Stimulated activated CD4-positive, alpha-beta T cell treated with anti-CD3 and anti-CD28 coated beads, Interleukin-12 subunit alpha, Interleukin-12 subunit beta, amount 100 ng/mL, for 24 hours (primary cell): ENCODE results near the gene ATP13A4.

Experiments used
- DNase-seq, 2 experiments: peaks; one replicate each; pipeline ENCODE4 v3.0.0-alpha.2; 2020; ENCODE audit warnings: low read depth in 2 of 2

Gene ATP13A4, protein sequence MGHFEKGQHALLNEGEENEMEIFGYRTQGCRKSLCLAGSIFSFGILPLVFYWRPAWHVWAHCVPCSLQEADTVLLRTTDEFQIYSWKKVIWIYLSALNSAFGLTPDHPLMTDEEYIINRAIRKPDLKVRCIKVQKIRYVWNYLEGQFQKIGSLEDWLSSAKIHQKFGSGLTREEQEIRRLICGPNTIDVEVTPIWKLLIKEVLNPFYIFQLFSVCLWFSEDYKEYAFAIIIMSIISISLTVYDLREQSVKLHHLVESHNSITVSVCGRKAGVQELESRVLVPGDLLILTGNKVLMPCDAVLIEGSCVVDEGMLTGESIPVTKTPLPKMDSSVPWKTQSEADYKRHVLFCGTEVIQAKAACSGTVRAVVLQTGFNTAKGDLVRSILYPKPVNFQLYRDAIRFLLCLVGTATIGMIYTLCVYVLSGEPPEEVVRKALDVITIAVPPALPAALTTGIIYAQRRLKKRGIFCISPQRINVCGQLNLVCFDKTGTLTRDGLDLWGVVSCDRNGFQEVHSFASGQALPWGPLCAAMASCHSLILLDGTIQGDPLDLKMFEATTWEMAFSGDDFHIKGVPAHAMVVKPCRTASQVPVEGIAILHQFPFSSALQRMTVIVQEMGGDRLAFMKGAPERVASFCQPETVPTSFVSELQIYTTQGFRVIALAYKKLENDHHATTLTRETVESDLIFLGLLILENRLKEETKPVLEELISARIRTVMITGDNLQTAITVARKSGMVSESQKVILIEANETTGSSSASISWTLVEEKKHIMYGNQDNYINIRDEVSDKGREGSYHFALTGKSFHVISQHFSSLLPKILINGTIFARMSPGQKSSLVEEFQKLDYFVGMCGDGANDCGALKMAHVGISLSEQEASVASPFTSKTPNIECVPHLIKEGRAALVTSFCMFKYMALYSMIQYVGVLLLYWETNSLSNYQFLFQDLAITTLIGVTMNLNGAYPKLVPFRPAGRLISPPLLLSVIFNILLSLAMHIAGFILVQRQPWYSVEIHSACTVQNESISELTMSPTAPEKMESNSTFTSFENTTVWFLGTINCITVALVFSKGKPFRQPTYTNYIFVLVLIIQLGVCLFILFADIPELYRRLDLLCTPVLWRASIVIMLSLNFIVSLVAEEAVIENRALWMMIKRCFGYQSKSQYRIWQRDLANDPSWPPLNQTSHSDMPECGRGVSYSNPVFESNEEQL

DNA sequence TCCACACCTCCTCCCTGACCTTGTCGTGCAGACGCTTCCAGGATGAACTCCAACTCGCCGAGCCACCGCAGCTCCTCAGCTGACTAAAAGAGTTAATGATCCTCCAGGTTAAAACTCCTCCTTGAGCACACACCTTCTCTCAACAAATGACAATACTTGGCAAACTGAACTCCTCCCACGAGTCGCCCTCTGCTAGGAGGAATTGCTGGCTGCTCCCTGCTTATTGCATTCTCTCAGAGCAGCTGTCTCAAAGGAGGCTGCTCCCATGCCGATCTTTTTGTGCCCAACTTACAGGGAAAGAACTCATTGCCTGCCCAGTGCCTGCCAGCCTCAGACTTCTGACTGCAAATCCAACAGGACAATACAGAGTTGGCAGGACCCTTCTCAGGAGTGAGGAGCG lies at the start of gene ATP13A4:
Gene ATP13A4, minus strand, starts transcription at position 85 of the 400 bp plus-strand sequence. CDS start 96 bp downstream, outside the sequence.
- no peak for DNase-seq

DNA sequence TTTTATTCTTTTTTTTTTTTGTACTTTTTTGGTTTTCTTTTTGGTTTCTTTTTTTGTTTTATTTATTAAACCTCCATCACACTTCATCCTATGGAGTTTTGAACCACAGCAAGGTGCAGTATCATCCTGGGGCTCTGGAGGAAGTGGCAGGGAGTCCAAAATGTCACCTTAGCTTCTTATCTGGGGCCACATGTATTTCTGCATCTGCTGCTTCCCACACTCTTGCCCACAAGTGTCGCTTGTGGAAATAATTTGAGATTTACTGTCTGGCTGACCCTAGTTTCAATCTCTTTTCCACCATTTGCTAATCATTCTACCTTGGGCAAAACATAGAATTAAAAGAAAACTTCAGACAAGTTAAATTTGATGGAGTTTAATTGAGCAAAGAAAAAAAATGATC lies 44.7 kb upstream of the ATP13A4 start:
- no peak for DNase-seq

DNA sequence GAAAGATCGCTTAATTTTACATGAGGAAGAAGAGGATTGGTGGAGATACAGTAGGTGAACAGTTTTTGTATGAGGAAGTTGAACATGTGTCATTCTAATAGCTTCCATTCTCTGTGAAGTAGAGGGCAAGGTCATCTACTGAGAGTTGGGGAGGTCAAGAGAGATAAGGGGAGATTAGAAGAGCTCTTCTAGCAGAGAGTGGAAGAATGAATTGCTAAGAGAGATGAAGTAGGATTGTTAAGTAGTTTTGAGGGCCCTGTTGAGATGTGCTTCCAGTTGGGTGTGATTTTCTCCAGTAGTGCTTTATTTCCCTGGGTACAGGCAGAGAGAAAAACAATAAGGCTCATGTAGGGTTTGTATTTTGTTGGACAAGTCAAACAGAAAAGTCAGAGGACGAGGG lies 43.5 kb upstream of the ATP13A4 start:
- DNase-seq: no peak

DNA sequence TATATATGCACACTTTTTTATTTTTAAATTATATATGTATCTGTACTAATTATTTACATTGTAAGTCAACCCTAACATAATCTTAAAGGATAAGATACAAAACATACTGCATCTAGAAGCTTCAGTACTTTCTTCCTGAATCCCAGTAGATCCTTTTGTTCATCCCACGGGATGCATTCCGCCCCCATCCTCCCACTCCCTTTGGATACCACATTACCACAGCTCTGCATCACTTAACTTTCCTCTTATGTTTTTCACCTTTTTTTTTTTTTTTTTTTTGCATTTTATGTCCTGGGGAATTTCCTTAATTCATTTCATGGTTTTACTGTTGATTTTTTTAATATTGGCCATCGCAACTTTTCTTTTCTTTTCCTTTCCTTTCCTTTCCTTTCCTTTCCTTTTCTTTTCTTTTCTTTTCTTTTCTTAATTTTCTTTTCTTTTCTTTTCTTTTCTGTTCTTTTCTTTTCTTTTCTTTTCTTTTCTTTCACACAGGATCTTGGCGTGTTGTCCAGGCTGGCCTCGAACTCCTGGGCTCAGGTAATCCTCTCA lies 41.3 kb upstream of the ATP13A4 start:
- DNase-seq: no peak

DNA sequence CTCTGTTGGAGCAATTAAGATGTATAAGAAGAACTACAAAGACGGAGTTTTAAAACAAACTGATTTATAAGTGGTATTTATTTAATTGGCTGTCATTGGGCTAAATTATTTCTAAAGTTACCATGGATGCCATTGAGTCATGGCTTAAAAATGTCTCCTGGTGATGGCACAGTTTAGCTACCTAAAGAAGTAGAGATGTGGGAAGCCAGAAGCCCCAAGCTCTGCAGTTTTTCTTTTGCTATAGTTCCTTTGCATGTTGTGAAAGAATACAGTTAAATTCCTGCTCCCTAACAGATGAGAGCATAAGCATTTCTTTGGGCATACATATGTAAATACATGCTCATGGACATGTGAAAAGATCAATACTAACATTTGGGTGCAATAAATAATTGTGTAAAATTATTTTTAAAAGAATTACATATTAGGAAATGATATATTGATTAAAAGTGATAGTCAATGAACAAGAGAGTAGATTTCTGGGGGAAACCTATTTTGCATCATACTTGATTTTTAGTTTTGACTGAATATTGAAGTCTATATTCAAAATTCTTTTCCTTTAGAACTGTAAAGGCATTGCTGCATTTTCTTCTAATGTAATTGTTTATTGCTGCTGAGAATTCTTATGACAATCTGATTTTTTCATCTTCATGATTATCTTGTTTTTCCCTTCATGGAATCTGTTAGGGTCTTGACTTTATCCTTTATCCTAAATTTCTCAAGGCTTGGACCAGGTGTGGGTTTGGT lies 40.4 kb upstream of the ATP13A4 start:
- DNase-seq: no peak

DNA sequence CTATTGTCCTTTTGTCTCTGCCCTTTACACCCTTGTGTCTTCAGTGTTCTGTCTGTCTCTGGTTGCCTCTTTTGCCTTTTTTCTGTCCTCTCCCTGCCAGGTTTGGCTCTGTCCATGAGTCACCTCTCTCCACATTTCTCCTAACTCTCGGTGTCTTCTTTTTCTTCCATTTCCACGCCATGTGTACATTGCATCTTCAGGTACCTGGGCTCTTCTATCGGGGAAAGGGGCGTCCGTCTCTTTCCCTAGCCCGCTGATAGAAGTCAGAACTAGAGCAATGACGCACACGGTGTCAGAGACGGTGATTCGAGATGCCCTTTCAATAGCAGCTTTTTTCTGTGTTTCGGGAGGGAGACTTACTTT lies 39.0 kb upstream of the ATP13A4 start:
- DNase-seq: peak; percentile 11

DNA sequence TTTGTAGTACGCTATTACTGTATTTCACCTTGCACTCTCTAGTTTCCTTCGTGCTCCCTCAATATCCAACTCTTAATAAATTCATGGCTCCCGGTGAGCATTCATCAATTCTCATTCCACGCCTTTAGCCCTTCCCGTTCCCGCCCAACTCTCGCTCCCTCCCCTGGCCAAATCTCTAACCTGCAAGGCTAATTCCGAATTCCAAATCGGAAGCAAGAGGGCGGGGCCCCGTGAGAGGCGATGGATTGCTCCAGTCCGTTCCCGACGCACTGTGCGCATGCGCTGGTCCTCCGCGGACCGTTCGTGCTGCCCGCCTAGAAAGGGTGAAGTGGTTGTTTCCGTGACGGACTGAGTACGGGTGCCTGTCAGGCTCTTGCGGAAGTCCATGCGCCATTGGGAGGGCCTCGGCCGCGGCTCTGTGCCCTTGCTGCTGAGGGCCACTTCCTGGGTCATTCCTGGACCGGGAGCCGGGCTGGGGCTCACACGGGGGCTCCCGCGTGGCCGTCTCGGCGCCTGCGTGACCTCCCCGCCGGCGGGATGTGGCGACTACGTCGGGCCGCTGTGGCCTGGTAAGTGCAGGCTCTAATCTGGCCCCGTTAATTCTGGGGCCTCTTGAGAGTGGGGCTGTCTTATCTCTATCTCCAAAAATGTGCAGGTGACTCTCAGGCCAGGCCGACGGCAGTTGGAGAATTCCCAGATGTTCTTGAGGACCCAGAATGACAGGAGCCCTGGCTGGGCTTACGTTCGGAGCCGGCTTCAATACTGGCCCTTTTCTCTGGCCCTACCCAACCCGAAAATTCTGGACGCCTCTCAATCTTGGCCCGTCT lies 38.4 kb upstream of the ATP13A4 start, which contains the start of gene OPA1:
Gene OPA1, plus strand, starts transcription at position 368 of the 827 bp plus-strand sequence. Its CDS starts 170 bp downstream, at position 538.
- peak; percentile 88 to 90 for DNase-seq

DNA sequence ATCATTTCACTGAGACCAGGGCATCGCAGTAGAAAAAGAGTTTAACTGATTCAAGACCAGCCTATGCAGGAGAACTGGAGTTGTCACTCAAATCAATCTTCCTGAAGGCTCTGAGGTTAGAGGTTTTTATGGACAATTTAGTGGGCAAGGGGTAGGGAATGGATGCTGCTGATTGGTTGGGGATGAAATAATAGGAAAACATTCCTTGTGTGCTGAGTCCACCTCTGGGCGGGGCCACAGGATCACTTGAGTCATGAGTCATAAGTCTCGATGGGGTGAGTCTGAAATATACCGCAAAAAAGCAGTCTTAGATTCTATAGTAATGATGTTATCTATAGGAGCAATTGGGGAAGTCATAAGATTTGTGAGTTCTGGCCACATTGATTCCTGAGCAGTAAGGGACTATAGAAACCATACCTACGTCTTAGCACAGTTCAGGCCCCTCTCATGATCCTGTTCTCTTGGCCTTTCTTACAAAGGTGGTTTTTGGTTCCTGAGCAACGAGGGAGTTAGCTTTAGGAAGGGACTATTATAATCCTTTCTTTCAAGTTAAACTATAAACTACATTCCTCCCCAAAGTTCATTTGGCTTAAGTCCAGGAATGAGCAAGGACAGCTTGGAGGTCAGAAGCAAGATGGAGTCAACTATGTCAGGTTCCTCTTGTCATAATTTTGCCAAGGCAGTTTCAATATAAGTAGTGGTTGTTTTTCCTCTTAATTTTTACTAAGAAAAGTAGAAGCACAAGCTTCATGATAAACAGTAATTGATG lies 35.6 kb upstream of the ATP13A4 start:
- DNase-seq: no peak

DNA sequence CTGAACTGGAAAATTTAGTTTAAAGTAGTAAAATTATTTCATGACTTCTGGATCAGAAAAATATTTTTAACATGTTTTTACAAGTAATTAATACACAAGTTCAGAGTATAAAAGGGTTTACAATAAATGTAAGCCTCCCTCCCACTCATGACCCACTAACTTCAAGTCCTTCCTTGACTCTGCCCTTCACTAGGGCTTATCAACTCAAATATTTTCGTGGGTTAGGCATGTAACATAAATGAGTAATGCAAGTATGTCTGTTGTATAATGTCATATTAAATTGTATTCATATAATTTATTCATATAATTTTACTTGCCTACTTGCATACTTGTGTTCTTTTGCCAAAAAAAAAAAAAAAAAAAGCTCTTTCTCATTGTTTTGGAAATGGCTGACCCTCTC lies 34.9 kb upstream of the ATP13A4 start:
- no peak for DNase-seq

DNA sequence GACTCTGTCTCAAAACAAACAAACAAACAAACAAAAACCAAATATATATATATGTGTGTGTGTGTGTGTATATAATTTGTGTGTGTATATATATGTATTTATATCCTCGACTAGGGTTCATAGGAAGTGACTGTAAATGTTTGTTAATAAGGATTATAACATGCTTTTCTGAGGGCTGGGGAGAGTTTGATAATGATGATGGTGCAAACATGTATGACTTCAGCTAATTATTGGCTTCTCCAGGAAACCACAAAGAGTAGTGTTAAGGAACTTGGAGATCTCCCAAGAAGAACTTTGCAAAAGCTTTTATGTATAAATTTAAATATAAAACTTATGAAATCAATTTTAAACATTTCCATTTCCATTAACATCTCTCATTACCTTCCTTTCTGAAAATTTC lies 34.4 kb upstream of the ATP13A4 start:
- DNase-seq: no peak

DNA sequence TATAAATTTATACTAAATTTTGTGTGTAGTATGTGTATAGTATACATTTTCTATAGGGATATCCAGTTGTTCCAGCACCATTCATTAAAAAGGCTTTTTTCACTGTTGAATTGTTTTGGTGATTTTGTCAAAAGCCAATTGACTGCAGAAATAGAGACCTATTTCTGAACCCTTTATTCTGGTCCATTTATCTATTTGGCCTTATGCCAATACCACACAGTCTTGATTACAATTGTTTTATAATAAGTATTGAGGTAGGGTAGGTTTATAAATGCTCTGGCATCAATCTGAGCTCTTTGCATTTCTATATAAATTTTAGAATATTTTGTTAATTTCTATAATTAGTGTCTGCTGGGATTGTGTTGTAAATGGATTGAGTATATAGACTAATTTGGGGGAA lies 31.8 kb upstream of the ATP13A4 start:
- DNase-seq: no peak

DNA sequence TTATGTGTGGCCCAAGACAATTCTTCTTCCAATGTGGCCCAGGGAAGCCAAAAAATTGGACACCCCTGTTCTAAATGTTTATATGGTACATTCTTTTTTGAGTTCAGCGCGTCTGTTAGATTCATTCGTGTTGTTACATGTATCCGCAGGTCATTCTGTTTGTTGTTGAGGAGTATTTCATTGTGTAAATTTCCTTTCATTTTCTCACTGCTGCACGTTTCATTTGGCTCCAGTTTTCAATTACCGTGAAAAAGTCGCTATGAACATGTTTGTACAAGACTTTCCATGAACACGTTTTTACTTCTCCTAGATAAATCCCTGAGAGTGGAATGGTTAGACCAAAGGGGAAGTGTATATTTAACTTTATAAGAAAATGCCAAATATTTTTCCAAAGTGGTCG lies 30.8 kb upstream of the ATP13A4 start:
- no peak for DNase-seq

DNA sequence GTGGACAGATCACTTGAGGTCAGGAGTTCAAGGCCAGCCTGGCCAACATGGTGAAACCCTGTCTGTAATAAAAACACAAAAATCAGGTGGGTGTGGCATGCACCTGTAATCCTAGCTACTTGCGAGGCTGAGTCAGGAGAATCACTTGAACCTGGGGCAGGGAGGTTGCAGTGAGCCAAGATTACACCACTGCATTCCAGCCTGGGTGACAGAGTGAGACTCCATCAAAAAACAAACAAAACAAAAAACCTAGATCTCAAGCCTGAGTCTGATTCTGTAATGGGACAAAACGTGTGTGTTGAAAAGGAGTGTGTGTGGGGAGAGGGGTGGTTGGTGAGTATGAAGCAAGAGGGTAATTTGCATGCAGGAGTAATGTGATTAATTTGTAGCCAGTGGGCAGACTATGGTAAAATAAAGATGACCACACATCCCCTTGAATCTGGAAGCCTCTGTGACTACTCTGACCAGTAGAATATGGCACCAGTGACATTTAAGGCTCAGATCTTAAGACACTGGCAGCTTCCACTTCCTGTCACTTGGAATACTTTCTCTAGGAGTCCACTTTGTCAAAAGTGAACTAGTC lies 19.9 kb upstream of the ATP13A4 start:
- no peak for DNase-seq

DNA sequence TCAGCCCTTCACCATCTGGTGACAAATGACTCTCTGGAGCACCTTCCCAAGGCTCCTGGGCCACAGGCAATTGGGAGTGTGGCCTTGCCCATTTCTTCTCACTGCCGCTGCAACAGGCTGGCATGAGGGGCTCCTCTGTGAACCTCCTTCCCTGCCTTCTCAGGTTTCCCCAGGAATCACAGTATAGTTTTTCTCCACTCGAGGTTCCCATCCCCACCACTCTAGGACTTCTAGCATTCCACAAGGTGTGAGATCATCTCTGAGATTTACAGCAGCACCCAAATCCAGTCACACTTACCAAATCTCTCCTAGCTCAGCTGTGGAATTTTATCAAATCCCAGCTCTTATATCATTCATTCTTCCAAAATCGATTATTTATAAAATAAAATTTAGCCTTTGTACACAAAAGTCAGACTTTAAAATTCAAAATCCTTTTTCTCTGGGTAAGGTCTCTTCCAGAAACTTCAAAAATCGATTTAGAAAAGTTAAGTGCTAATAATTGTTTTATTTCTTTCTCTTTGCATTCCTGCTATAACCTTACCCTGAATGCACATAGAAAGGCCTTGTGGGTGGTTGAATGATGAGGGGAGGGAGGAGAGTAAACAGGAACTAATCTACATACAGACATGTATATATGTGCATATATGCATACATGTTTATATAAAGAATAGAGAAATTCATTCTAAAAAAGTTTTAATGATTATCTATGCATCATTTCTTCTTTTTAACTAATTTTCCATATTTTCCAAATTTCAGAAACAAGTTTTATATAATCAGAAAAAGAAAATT lies 18.9 kb upstream of the ATP13A4 start:
- DNase-seq: no peak

DNA sequence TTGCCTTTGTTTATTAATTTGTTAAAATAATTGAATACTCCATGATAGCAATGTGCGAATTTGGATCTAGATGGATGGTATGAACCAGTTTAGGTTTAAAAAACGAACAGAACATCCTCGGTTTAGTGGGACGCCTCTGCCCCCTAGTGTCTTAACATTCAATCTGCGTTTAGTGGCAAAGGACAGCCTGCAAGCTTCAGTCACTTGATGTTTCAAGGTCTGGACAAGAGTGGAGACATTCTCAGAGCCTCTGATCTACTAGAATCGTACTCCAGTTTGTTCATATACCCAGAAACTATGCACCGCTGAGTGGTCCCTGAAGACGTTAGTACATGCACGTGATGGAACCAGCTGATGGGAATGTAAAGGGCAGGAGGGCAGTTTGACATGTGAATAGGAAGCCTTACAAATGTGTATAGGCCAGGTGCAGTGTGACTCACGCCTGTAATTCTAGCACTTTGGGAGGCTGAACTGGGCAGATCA lies 17.8 kb upstream of the ATP13A4 start:
- peak; percentile 3 to 35 for DNase-seq

DNA sequence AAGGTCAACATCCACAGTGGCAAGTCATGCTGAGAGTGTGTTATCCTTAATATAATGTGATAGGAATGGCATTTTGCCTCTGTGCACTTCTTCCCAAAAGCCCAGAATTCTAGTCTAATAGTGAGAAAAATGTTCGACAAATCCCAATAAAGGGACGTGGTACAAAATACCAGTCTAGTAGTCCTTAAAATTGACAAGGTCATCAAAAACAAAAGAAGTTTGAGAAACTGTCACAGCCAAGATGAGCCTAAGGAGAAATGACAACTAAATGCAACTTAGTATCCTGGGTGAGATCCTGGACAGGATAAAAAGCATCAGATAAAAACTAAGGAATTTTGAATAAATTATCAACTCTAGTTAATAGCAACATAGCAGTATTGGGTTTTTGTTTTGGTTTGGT lies 14.4 kb upstream of the ATP13A4 start:
- DNase-seq: no peak

DNA sequence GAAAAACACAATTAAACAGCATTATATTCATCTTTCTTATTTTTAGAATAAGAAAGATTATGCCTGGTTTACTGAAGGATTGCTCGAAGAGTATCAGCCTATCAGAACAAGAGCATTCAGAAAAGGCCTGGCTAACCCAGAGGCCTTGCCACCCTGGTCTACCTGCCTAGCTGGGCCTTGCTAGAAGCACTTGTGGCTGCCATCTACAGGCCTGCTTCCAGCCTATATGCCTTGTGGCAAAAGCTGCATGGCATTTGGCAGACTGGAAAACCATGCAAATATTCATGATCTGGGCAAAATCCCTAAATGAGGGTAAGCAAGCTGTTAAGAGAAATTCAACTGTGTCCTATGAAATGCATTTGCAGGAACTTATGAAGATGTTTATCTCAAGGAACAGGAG lies 9.3 kb upstream of the ATP13A4 start:
- DNase-seq: no peak

DNA sequence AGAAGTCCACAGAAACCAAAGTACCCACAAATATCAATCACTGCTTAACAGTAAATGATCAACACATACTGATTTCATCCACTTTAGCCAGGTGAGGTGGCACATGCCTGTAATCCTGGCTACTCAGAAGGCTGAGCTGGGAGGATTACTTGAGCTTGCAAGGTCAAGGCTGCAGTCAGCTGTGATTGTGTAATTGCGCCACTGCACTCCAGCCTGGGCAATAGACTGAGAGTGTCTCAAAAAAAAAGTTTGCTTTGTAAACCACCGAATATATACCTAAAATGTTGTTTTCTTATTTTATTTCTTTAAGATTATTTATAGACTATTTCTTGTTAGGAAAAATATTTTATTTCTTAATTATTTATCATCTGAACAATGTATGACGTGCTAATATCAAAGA lies 8.7 kb upstream of the ATP13A4 start:
- no peak for DNase-seq
